Endothelial cell of umbilical vein (primary cell): ENCODE measurements around the gene IGSF9. TPM values are rescaled to one million over a fixed set of nuclear protein-coding genes. Genes with fewer than 3 reads are reported as not detected.

Experiments used
- BruUV-seq: library from RNA; stranded (reverse); fragments of 400-500 nt; replicated peaks from 2 replicates; lab custom pipeline; 2021; lab: Mats Ljungman, UMichigan
- CTCF ChIA-PET: fragments of 300-600, 350-600 bp; sonication (Branson Sonifier 250); formaldehyde crosslinking; loops from one replicate; lab custom pipeline; 2021; ENCODE audit warnings: antibody characterized with exemption, inconsistent platforms; lab: Charles Lee
- POLR2A ChIA-PET: fragments of 300-600, 350-600 bp; sonication (Branson Sonifier 250); formaldehyde crosslinking; loops from one replicate; lab custom pipeline; 2021; ENCODE audit warnings: antibody characterized with exemption, inconsistent platforms; lab: Charles Lee
- DNase-seq: peaks from one replicate; pipeline ENCODE4 v3.0.0-alpha.2; 2011; ENCODE audit warnings: low read depth, low spot score
- FAIRE-seq: peaks from 2 replicates; lab custom pipeline; 2011; peaks lifted over from hg19 to GRCh38; lab: Jason Lieb, UNC
- H2AFZ ChIP-seq: 2 replicates; pipeline ENCODE4 v1.6.0; 2012; ENCODE audit warnings: low read depth, low read length, control low read depth, inconsistent platforms
- H3K27ac ChIP-seq: 2 replicates; pipeline ENCODE4 v1.5.1; 2011; ENCODE audit warnings: low read depth, mild to moderate bottlenecking, control low read depth, low read length, moderate library complexity; ENCODE audit not compliant: insufficient read depth
- H3K27me3 ChIP-seq, 2 experiments: 2 replicates each; pipeline versions ENCODE4 v1.6.0 to v1.6.1; 2011; ENCODE audit warnings: low read length in 2 of 2, mixed read lengths in 1 of 2; ENCODE audit not compliant: control insufficient read depth in 2 of 2, insufficient read depth in 2 of 2
- H3K36me3 ChIP-seq, 2 experiments: 2 replicates in 1 of 2; 3 replicates in 1 of 2; pipeline ENCODE4 v1.5.1; 2011; ENCODE audit warnings: low read length in 2 of 2, mild to moderate bottlenecking in 1 of 2, moderate library complexity in 1 of 2; ENCODE audit not compliant: control insufficient read depth in 2 of 2, insufficient read depth in 2 of 2; ENCODE audit errors: extremely low read depth in 1 of 2
- H3K4me1 ChIP-seq: 3 replicates; pipeline ENCODE4 v1.5.1; 2011; ENCODE audit warnings: mild to moderate bottlenecking, low read length; ENCODE audit not compliant: control insufficient read depth, insufficient read depth; ENCODE audit errors: extremely low read depth
- H3K4me2 ChIP-seq: 2 replicates; pipeline ENCODE4 v1.6.1; 2011; ENCODE audit warnings: low read length, control low read depth, mixed read lengths; ENCODE audit not compliant: insufficient read depth
- H3K4me3 ChIP-seq, 3 experiments: fragments of 200-600 bp in 1 of 3; sonication (generic), shearing (Covaris generic) in 1 of 3; replicated peaks in 1 of 3; 2 replicates each; pipeline ENCODE4 v1.5.1; 2011 to 2016; ENCODE audit warnings: control low read depth in 3 of 3, low read length in 3 of 3, mild to moderate bottlenecking in 2 of 3, inconsistent platforms in 1 of 3, low read depth in 1 of 3, moderate library complexity in 1 of 3; ENCODE audit not compliant: insufficient read depth in 1 of 3
- H3K79me2 ChIP-seq: 2 replicates; pipeline ENCODE4 v1.6.0; 2012; ENCODE audit warnings: low read length, inconsistent platforms; ENCODE audit not compliant: control insufficient read depth, insufficient read depth
- H3K9ac ChIP-seq: replicated peaks from 2 replicates; pipeline ENCODE3; 2011; ENCODE audit warnings: low read length, control low read depth; ENCODE audit not compliant: insufficient read depth; ENCODE audit errors: extremely low read depth
- H3K9me1 ChIP-seq: replicated peaks from 3 replicates; pipeline ENCODE4 v1.6.0; 2011; ENCODE audit warnings: mild to moderate bottlenecking, low read length; ENCODE audit not compliant: control insufficient read depth, insufficient read depth; ENCODE audit errors: extremely low read depth
- H3K9me3 ChIP-seq: replicated peaks from 2 replicates; pipeline ENCODE4 v1.5.1; 2012; ENCODE audit warnings: low read length, inconsistent platforms; ENCODE audit not compliant: control insufficient read depth, insufficient read depth
- H4K20me1 ChIP-seq: replicated peaks from 2 replicates; pipeline ENCODE3; 2011; ENCODE audit warnings: mild to moderate bottlenecking, low read length; ENCODE audit not compliant: control insufficient read depth, insufficient read depth; ENCODE audit errors: extremely low read depth
- EZH2 ChIP-seq: IDR thresholded peaks from 2 replicates; pipeline ENCODE4 v1.6.1; 2012; ENCODE audit warnings: borderline replicate concordance, low read depth, mild to moderate bottlenecking, moderate library complexity, low read length, inconsistent platforms; ENCODE audit not compliant: severe bottlenecking
- FOS ChIP-seq: IDR thresholded peaks from 2 replicates; pipeline ENCODE4 v1.6.1; 2011; ENCODE audit warnings: mild to moderate bottlenecking, low read length, moderate library complexity, borderline replicate concordance; ENCODE audit not compliant: insufficient read depth
- JUN ChIP-seq: IDR thresholded peaks from 2 replicates; pipeline ENCODE4 v1.6.1; 2011; ENCODE audit warnings: borderline replicate concordance, low read depth; ENCODE audit not compliant: insufficient read length, insufficient read depth
- MAX ChIP-seq: IDR thresholded peaks from 2 replicates; pipeline ENCODE4 v1.6.1; 2011; ENCODE audit not compliant: insufficient read depth, insufficient read length
- MYC ChIP-seq: IDR thresholded peaks from one replicate; pipeline ENCODE4 v1.6.1; 2011; ENCODE audit warnings: mild to moderate bottlenecking, low read depth, low read length
- POLR2A ChIP-seq: IDR thresholded peaks from 2 replicates; pipeline ENCODE4 v1.6.1; 2012; ENCODE audit warnings: low read depth, mild to moderate bottlenecking, control low read depth, low read length
- POLR2AphosphoS5 ChIP-seq: IDR thresholded peaks from 2 replicates; pipeline ENCODE4 v1.6.1; 2012; ENCODE audit warnings: low read depth, mild to moderate bottlenecking, control low read depth, low read length, moderate library complexity; ENCODE audit not compliant: insufficient read depth
- dilution Hi-C: fragments of 300-500 bp; cut with MboI; formaldehyde crosslinking; loops from one replicate; pipeline ENCODE4 v1.15.0; 2019; ENCODE audit warnings: low sequenced_read_pairs; ENCODE audit not compliant: extremely low pct_ligation_motif_present
- intact Hi-C: fragments of 100-400 bp; cut with micrococcal nuclease; formaldehyde crosslinking; loops from one replicate; pipeline ENCODE4 v1.10.0; 2022
- polyA plus RNA-seq, 4 experiments: library from polyadenylated mRNA; depleted of rRNA in 3 of 4; stranded (reverse) in 3 of 4; unstranded in 1 of 4; fragments of >200 nt; gene quantifications; 2 replicates each; pipeline versions ENCODE4 v1.2.1 to v1.2.3, GENCODE V29; 2011 to 2012; ENCODE audit warnings: missing spikeins in 1 of 4
- total RNA-seq: library from RNA; stranded (reverse); gene quantifications from 2 replicates; pipeline ENCODE4 v1.2.3, GENCODE V29; 2021
- TF ChIP-seq, protein P1 (sequence below), 2 donors: IDR thresholded peaks; 1 replicate in 1 of 2; 2 replicates in 1 of 2; pipeline ENCODE4 v1.5.1; 2011; ENCODE audit warnings: low read length in 2 of 2, mild to moderate bottlenecking in 2 of 2, moderate library complexity in 2 of 2, control low read depth in 1 of 2, inconsistent platforms in 1 of 2, low read depth in 1 of 2; ENCODE audit not compliant: insufficient read depth in 1 of 2; ENCODE audit errors: extremely low read depth in 1 of 2

Gene IGSF9
- total and polyA plus RNA-seq, 2 donors (not counting 3 experiments of a cell fraction or from before 2014, with no cell fraction given), result 0.15 TPM

- Histone ChIP-seq H3K4me3 (no peak overlapping the region), H3K79me2 (no peaks in the 10 kb centered on the region), H3K9me1 (no peaks in the 10 kb centered on the region), H4K20me1 (no peaks in the 10 kb centered on the region), H3K27me3 (peaks cover 7 to 13% of the 10 kb centered on the region in 2 experiments), H2AFZ (no peak overlapping the region), H3K9me3 (no peaks in the 10 kb centered on the region), H3K4me1 (no peaks in the 10 kb centered on the region), H3K36me3 (no peaks in the 10 kb centered on the region), H3K27ac (no peak overlapping the region), H3K4me2 (no peak overlapping the region), H3K9ac (no peak overlapping the region)
- no TSS peak for BruUV-seq
- DNase-seq, result no peak
- TF ChIP-seq, protein P1, sequence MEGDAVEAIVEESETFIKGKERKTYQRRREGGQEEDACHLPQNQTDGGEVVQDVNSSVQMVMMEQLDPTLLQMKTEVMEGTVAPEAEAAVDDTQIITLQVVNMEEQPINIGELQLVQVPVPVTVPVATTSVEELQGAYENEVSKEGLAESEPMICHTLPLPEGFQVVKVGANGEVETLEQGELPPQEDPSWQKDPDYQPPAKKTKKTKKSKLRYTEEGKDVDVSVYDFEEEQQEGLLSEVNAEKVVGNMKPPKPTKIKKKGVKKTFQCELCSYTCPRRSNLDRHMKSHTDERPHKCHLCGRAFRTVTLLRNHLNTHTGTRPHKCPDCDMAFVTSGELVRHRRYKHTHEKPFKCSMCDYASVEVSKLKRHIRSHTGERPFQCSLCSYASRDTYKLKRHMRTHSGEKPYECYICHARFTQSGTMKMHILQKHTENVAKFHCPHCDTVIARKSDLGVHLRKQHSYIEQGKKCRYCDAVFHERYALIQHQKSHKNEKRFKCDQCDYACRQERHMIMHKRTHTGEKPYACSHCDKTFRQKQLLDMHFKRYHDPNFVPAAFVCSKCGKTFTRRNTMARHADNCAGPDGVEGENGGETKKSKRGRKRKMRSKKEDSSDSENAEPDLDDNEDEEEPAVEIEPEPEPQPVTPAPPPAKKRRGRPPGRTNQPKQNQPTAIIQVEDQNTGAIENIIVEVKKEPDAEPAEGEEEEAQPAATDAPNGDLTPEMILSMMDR (IDR thresholded peaks at IDR 0.05; ENCODE audit: extremely low read depth in 1 of 2, insufficient read depth in 1 of 2, low read depth in 1 of 2, low read length in 2 of 2), result no peak
- no peak for TF ChIP-seq JUN
- TF ChIP-seq MAX, result no peak
- no peak for TF ChIP-seq POLR2A
- no peak for TF ChIP-seq FOS
- TF ChIP-seq MYC, result no peak
- no peak for TF ChIP-seq POLR2AphosphoS5
- TF ChIP-seq EZH2, result no peak
- dilution Hi-C loops (no loop called here), intact Hi-C loops (no loop called here)
- no peak for FAIRE-seq
- POLR2A ChIA-PET, result no interaction called here
- CTCF ChIA-PET, result no interaction called here
Observed at GRCh38 chr1:159961636-159962035, 16.2 kb upstream of the IGSF9 start.
